GM19372 (cell line): ENCODE measurements around the gene U2SURP.
A peak's percentile ranks its signal among the peaks of the same experiment; 100 is the strongest.

Source experiments
- ATAC-seq: cut with Tn5 transposase; IDR thresholded peaks from one replicate; pipeline ENCODE4 v1.9.1; 2021; ENCODE audit warnings: mild to moderate bottlenecking, low read depth, moderate library complexity; ENCODE audit not compliant: unreplicated experiment

U2SURP gene

GRCh38 chr3:143001369-143002082 is at the start of gene U2SURP:
Gene U2SURP, plus strand, starts transcription at chr3:143001570. Its CDS starts 59 bp downstream, at chr3:143001629.
- peak; percentile 88 for ATAC-seq

DNA sequence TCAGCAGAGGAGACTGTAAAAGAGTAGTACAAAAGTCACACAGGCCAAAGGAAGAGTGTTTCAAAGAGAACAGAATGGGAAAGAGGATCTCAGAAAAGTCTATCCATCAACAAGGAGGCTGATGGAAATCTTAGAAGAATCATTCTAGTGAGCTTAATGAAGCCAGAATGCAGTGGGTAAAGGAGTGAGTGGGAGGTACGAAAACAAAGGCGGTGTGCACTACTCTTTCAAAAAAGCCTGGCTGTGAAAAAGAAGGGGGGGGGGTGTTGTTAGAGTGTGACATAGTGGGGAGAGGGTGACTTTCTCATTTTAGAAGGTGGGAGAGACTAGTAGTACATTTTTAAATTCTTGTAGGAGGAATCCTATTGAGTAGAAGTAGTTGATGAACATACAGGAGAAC is 49.6 kb upstream of the U2SURP start:
- no peak for ATAC-seq

DNA sequence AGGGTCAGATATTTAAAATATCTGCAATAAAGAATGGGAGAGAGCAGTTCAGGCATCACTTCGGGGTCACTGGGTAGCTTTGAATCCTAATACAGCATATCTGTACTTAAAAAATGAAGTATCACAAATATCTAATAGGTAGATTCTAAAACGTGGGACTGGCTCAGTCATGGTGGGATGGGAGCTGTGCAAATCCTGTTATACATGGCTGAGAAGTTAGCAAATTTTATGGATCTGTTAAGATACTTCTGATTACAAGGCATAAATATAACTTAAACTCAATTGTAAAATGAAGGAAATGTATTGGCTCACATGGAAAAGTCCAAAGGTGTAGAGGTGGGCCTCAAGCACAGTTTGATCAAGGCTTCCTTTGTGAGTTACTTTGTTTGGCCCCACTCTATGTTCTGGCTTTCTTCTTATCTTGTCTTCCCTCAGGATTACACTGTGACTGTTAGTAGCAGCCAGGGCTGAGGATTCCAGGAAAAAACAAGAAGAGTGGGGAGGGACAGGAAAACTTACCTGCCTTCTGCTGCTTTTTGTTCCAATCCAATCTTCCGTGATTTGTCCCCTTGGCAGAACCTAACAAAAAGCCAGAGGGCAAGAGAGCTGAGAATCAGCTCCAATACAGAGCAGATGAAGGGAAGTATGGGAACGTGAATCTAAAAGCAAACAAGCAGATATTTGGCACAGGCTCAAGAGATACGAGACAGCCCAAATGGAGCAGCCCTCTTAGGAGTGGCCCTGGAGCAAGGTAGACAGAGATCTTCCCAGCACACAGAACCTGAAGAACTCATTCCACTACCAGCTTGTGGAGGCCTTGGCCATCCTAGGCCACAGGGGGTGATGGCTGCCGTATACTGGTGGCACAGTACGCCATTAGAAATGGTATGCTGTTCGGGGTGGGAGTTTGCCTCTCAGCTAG is 48.8 kb upstream of the U2SURP start:
- no peak for ATAC-seq

- no peak for ATAC-seq
Observed at GRCh38 chr3:142953443-142953842, 47.9 kb upstream of the U2SURP start.

- ATAC-seq: no peak
Observed at GRCh38 chr3:142958707-142959106, 42.7 kb upstream of the U2SURP start.

- ATAC-seq: no peak
Observed at GRCh38 chr3:142960322-142960850, 41.0 kb upstream of the U2SURP start.

GRCh38 chr3:142961539-142961938 is 39.8 kb upstream of the U2SURP start:
- ATAC-seq: no peak

GRCh38 chr3:142962175-142962519 is 39.2 kb upstream of the U2SURP start:
- ATAC-seq: no peak

DNA sequence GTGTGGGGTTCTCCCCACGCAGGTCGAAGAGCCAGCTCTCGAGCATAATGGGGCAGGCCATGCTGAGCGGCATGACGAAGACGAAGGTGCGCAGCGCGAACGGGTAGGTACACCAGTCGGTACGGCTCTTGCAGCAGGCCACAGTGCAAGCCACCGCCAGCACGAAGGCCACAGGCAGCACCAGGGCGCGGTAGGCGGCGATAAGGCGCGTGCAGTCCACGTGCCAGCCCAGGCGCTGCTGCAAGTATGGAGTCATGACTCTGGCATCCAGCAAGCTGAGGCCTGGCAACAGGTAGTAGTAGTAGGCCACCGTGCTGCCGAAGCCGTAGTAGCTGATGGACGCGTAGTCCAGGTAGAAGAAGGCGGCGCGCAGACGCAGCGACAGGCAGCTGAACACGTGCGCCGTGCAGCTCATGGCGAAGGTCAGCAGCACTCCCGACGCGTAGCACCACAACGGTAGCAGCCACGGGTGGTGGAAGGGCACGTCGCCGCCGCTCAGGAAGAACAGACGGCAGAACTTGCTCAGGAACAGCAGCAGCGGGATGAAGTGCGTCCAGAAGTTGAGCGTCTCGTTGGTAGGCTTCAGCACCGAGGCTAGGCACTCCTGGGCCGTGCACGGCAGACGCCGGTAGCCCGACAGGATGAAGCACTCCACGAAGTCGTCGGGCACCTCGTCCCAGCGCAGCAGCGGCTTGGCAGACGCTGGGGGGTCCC is 38.7 kb upstream of the U2SURP start:
- ATAC-seq: no peak

DNA sequence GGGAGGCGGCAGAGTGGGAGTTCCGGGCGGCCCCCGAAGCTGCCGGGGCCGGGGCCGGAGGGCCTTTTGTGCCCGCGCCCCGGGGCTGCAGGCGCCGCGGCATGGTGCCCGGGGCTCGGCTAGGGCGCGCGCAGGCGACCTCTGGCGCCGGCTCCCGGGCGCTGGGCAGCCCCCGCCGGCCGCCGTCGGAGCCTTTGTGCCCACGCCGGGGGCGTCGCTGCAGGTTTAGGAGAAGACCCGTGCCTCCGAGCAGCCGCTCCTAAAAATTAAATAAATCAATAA is 38.2 kb upstream of the U2SURP start:
- ATAC-seq: peak; percentile 28

GRCh38 chr3:142963516-142964448 is 37.6 kb upstream of the U2SURP start, which contains the start of gene PAQR9:
Gene PAQR9, minus strand, starts transcription at chr3:142963674. Its CDS starts 338 bp downstream, at chr3:142963336.
- ATAC-seq: peak; percentile 50

GRCh38 chr3:142965581-142965980 is 35.8 kb upstream of the U2SURP start:
- ATAC-seq: no peak

DNA sequence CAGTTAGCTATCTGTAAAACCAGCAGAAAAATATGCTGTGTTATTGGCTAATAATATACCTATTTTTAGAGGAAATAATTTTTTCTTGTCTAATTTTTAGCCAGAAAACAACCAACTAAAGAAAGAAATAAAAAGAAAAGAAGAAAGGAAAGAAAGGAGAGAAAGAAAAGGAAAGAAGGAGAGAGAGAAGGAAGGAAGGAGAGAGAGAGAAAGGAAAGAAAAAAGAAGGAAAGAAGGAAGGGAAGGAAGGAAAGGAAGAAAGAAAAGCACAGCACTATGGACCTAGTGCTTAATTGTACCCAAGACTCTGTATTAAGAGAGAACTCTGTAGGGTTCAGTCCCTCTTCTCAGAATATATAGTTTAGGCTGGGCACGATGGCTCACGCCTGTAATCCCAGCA is 34.6 kb upstream of the U2SURP start:
- ATAC-seq: no peak

DNA sequence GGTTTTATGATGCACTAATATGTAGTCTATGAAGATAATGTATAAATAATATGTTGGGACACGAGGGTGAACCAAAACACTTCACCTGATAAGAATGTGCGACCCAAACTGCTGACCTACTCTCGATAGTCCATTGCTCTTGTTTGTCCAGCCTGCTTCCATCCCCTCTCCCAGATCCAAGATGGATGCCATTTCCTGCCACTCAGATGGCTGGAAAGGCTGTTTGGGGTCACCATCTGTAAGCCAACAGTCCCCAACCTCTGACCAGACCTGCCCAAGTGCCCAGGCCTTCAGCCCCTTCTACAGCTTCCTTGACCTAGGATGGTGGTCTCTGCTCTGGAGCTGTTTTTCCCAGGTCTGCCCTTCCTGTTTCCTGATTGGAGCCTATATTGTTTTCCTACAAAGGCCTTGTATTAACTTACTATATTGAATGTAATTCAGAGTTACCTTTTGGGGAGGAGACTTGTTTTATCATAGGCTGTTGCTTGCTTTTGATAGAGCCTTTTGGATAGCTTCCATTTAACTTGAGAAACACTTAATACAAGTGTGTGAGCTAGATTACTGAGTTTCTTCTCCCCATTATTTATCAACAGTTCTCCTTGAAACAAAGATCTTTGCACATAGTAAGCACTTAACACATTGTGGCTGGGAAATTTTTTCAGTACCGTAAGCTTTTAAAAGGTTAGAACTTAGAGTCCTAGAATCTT is 32.9 kb upstream of the U2SURP start:
- no peak for ATAC-seq

DNA sequence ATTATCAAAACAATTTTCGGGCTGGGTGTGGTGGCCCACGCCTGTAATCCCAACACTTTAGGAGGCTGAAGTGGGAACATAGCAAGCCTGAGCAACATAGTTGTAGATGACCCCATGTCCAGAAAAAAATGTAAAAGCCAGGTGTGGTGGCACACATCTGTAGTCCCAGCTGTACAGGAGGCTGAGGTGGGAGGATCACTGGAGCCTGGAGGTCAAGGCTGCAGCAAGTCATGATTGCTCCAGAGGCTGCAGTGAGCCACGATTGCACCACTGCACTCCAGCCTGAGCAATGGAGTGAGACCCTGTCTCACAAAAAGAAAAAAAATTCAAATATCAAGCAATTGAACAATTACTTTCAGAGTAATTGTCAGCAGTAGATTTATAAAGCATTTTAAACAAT is 29.9 kb upstream of the U2SURP start:
- no peak for ATAC-seq

DNA sequence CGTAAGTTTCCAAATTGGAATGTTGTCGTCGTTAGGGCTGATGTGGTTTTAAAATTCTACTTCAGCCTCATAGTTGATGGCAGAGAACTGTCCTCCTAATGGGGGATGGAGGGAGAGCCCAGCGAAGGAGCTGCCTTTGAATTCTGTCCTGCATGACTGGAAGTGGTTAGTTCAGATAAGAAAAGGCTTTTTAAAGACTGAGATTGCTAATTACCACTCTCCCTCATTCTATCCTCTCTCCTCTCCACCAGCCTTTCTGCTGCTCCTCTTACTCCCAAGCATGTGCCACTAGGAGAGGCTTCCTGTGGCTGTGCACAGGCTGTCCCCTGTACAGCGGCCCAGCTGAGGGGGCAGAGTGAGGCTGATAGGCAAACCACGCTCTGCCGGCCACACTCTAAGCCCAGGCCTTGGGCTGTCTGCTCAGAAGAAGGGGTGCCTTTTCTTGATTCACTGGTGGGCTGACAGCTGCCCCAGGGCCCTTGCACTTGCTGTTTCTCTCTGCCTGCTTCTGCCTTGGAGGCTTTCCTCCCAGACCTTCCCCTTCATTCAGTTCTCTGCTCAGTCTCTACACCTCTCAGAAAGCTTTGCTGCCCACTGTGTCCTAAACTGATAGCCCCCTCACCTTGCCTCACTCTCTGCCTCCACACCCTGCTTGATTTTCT is 29.1 kb upstream of the U2SURP start:
- ATAC-seq: no peak

DNA sequence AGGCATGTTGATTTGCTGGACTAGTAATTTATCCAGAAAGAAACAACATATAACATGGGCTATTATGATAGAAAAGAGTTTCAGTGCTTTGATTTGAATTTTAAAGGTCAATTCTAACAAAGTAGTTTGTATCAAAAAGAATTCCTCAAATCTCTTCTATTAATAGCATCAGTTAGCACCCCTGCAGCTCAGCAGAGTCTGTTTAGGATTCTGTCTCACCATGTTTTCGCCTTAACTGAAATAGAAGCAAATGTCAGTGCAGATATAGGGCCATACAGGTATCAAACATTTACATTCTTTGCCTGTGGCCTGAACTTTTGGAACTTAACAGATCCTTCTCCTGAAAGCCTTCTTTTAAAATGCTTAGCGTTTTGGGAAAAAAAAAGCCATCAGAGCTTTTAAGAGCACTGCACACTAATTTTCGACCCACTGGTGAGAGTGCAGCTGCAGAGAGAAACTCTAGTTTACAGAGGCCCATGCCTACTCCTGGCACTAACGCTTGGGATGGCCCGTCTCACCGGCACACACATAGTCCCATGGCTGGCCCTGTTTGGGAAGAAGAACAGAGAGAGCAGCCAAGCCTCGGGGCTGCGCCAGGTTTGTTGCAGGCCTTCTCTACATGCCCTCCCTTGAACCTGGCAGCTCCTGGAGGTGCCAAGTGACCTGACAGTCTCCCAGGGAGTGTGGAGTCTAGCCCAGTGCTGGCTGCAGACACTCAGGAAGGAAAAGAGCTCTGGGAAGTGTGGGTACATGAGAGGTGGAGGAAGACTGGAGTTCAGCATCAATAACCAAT is 28.0 kb upstream of the U2SURP start:
- ATAC-seq: no peak
